SU-DHL-6 (cell line): ENCODE results near the gene L2HGDH.

ENCODE experiments used
- EZH2phosphoT487 ChIP-seq: fragments of 200-600 bp; sonication (generic), shearing (Covaris generic); conservative IDR thresholded peaks from 2 replicates; pipeline ENCODE4 v1.6.1; 2018; ENCODE audit warnings: mild to moderate bottlenecking, antibody characterized with exemption, low read length, moderate library complexity, mixed read lengths
- TF ChIP-seq, protein P1 (sequence below): fragments of 200-600 bp; sonication (generic); IDR thresholded peaks from one replicate; pipeline ENCODE4 v1.5.1; 2017; ENCODE audit warnings: antibody characterized with exemption, mild to moderate bottlenecking, low read length, moderate library complexity; ENCODE audit not compliant: insufficient read depth, poor library complexity, severe bottlenecking

DNA sequence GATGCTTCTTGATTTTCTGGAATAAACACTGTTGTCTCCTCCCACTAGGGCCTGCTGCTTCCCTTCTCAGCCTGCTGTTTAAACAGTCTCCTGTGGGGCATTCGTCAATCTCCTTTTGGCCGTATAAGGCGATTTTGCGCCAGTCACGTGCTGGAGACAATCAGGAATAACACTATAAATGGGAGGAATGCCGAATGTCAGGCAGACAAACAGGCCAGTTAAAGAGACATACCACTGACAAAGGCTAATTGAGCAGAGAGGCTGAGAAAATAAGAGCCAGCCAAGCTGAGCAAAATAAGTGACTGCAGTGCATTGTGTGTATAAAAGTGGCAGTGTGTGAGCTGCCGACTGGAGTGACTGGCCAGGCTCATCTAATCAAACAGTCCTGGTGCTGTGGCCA, 23.4 kb upstream of the L2HGDH start:
- TF ChIP-seq, protein P1, sequence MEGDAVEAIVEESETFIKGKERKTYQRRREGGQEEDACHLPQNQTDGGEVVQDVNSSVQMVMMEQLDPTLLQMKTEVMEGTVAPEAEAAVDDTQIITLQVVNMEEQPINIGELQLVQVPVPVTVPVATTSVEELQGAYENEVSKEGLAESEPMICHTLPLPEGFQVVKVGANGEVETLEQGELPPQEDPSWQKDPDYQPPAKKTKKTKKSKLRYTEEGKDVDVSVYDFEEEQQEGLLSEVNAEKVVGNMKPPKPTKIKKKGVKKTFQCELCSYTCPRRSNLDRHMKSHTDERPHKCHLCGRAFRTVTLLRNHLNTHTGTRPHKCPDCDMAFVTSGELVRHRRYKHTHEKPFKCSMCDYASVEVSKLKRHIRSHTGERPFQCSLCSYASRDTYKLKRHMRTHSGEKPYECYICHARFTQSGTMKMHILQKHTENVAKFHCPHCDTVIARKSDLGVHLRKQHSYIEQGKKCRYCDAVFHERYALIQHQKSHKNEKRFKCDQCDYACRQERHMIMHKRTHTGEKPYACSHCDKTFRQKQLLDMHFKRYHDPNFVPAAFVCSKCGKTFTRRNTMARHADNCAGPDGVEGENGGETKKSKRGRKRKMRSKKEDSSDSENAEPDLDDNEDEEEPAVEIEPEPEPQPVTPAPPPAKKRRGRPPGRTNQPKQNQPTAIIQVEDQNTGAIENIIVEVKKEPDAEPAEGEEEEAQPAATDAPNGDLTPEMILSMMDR: no peak
- no peak for TF ChIP-seq EZH2phosphoT487
